ENCODE results near the gene KRTAP4-16. TPM values are rescaled to one million over a fixed set of nuclear protein-coding genes. Genes with fewer than 3 reads are reported as not detected.
"Not testable (repeated sequence)": the region's sequence is repeated elsewhere in the genome, so short reads cannot be mapped to it uniquely, and the experiment has no call there.

KRTAP4-16 gene
- not detected for total RNA-seq (ENCODE audit: unreplicated experiment)
- long read RNA-seq: 0 reads

- no peaks in the 10 kb centered on the region for H3K9me3 Mint-ChIP-seq (ENCODE audit: unreplicated experiment)
Measured at GRCh38 chr17:41101586-41102259, at the start of gene KRTAP4-16. Gene KRTAP4-16 (minus strand): TSS chr17:41102209. CDS start chr17:41102209, 0 bp downstream.

GRCh38 chr17:41151525-41151924 lies 49.5 kb upstream of the KRTAP4-16 start:
- no peak for DNase-seq (ENCODE audit: low spot score)
- H3K4me1 Mint-ChIP-seq (ENCODE audit: unreplicated experiment): no peaks in the 10 kb centered on the region
- no peak for TF ChIP-seq CTCF (IDR thresholded peaks at IDR 0.05; ENCODE audit: unreplicated experiment)
- no peaks in the 10 kb centered on the region for H3K27me3 Mint-ChIP-seq (ENCODE audit: unreplicated experiment)
- H3K27ac Mint-ChIP-seq (ENCODE audit: unreplicated experiment): no peak overlapping the region
- no peaks in the 10 kb centered on the region for H3K36me3 Mint-ChIP-seq (ENCODE audit: low read depth, unreplicated experiment)
- H3K9me3 Mint-ChIP-seq (ENCODE audit: unreplicated experiment): no peaks in the 10 kb centered on the region
- no peak overlapping the region for H3K4me3 Mint-ChIP-seq (ENCODE audit: unreplicated experiment)

More at GRCh38 chr17:41101586-41102259, at the start of gene KRTAP4-16:
- Mint-ChIP-seq H3K4me1 (ENCODE audit: unreplicated experiment) (no peaks in the 10 kb centered on the region), H3K27me3 (ENCODE audit: unreplicated experiment) (no peaks in the 10 kb centered on the region), H3K4me3 (ENCODE audit: unreplicated experiment) (no peak within 1 kb of the TSS), H3K27ac (ENCODE audit: unreplicated experiment) (no peak within 1 kb of the TSS), H3K36me3 (ENCODE audit: low read depth, unreplicated experiment) (no peaks in the 10 kb centered on the region)
- no peak for DNase-seq (ENCODE audit: low spot score)
- TF ChIP-seq CTCF (IDR thresholded peaks at IDR 0.05; ENCODE audit: unreplicated experiment): no peak

- Mint-ChIP-seq H3K4me3 (ENCODE audit: unreplicated experiment) (no peak overlapping the region), H3K4me1 (ENCODE audit: unreplicated experiment) (peaks cover 7% of the 10 kb centered on the region), H3K27me3 (ENCODE audit: unreplicated experiment) (peaks cover under 1% of the 10 kb centered on the region), H3K9me3 (ENCODE audit: unreplicated experiment) (no peaks in the 10 kb centered on the region), H3K36me3 (ENCODE audit: low read depth, unreplicated experiment) (no peaks in the 10 kb centered on the region), H3K27ac (ENCODE audit: unreplicated experiment) (no peak overlapping the region)
- DNase-seq (ENCODE audit: low spot score): no peak
- no peak for TF ChIP-seq CTCF (IDR thresholded peaks at IDR 0.05; ENCODE audit: unreplicated experiment)
Measured at GRCh38 chr17:41150026-41150425, 48.0 kb upstream of the KRTAP4-16 start.

- H3K27ac Mint-ChIP-seq (ENCODE audit: unreplicated experiment): no peak within 1 kb of the TSS
- DNase-seq (ENCODE audit: low spot score): no peak
- no peaks in the 10 kb centered on the region for H3K36me3 Mint-ChIP-seq (ENCODE audit: low read depth, unreplicated experiment)
- peaks cover 1% of the 10 kb centered on the region for H3K27me3 Mint-ChIP-seq (ENCODE audit: unreplicated experiment)
- no peak within 1 kb of the TSS for H3K4me3 Mint-ChIP-seq (ENCODE audit: unreplicated experiment)
- H3K4me1 Mint-ChIP-seq (ENCODE audit: unreplicated experiment): peaks cover 7% of the 10 kb centered on the region
- no peak for TF ChIP-seq CTCF (IDR thresholded peaks at IDR 0.05; ENCODE audit: unreplicated experiment)
- H3K9me3 Mint-ChIP-seq (ENCODE audit: unreplicated experiment): no peaks in the 10 kb centered on the region
Measured at GRCh38 chr17:41149652-41149985, 47.6 kb upstream of the KRTAP4-16 start, which contains the start of gene KRTAP4-5. Gene KRTAP4-5 (minus strand): TSS chr17:41149825. CDS start chr17:41149767, 58 bp downstream.

GRCh38 chr17:41148971-41149651 lies 47.1 kb upstream of the KRTAP4-16 start:
- H3K36me3 Mint-ChIP-seq (ENCODE audit: low read depth, unreplicated experiment); H3K4me3 Mint-ChIP-seq (ENCODE audit: unreplicated experiment); H3K9me3 Mint-ChIP-seq (ENCODE audit: unreplicated experiment); H3K27ac Mint-ChIP-seq (ENCODE audit: unreplicated experiment); H3K27me3 Mint-ChIP-seq (ENCODE audit: unreplicated experiment); H3K4me1 Mint-ChIP-seq (ENCODE audit: unreplicated experiment); DNase-seq (ENCODE audit: low spot score): not testable (repeated sequence)
